Measurements from ENCODE around the gene ZBTB20. TPM values are rescaled to one million over a fixed set of nuclear protein-coding genes. Genes with fewer than 3 reads are reported as not detected.

Gene ZBTB20
- total and polyA plus RNA-seq, 2 of the 4 experiments (the other 2 are of a cell fraction): 0.75 to 14.7 TPM

GRCh38 chr3:114626751-114627150 lies 520.3 kb downstream of the ZBTB20 start:
- peak overlapping the region; percentile 37; the same call in 1 of the 2 replicates for H2AK5ac ChIP-seq (ENCODE audit: low read depth, low read length)
- in situ Hi-C loops (cut with MboI; ENCODE audit: low sequenced_read_pairs): no loop called here
- H2BK15ac ChIP-seq (ENCODE audit: low read depth, low read length): peak overlapping the region; percentile 90; the same call in 2 of the 3 replicates
- no peaks in the 10 kb centered on the region for H4K20me1 ChIP-seq (ENCODE audit: insufficient read depth, low read length)
- H3K36me3 ChIP-seq (ENCODE audit: control insufficient read depth, insufficient read depth, low read length): no peaks in the 10 kb centered on the region
- POLR2A ChIA-PET (ENCODE audit: unreplicated experiment): no interaction called here
- H3K4ac ChIP-seq (ENCODE audit: low read depth, low read length): peak overlapping the region; percentile 65; the same call in 1 of the 2 replicates
- peak overlapping the region; percentile 33 for H3K4me2 ChIP-seq (ENCODE audit: low read depth, low read length)
- H2AFZ ChIP-seq (replicated peaks; ENCODE audit: low read length, poor library complexity): no peak overlapping the region
- H2AK9ac ChIP-seq (replicated peaks; ENCODE audit: low read depth, low read length, poor library complexity): no peak overlapping the region
- H3K9me3 ChIP-seq (ENCODE audit: control insufficient read depth, insufficient read depth, low read length): no peaks in the 10 kb centered on the region
- peak overlapping the region; percentile 97 for H2BK5ac ChIP-seq (ENCODE audit: low read depth, low read length, poor library complexity, severe bottlenecking)
- peak overlapping the region; percentile 89; the same call in 1 of the 2 replicates for H3K23ac ChIP-seq (ENCODE audit: low read depth, low read length)
- H2BK20ac ChIP-seq (ENCODE audit: low read depth, low read length): peak overlapping the region; percentile 45; the same call in 1 of the 2 replicates
- peak overlapping the region; percentile 92 for H3K18ac ChIP-seq (ENCODE audit: low read depth, low read length)
- WGBS, 2 experiments (ENCODE audit: extremely low coverage in 2 of 2, insufficient read length in 1 of 2): 100% methylated on average over 1 of the region's 4 CpGs; no CpG with 5 or more reads in 1 of the 2 experiments
- peak overlapping the region; percentile 88 for H4K5ac ChIP-seq (ENCODE audit: low read depth, low read length)
- peak overlapping the region; percentile 43; the same call in 1 of the 2 replicates for H4K91ac ChIP-seq (ENCODE audit: insufficient read depth, low read depth, low read length)
- no peak overlapping the region for H3K56ac ChIP-seq (ENCODE audit: extremely low read depth, insufficient read depth, low read length)
- BruUV-seq (replicated peaks): no TSS peak
- intact Hi-C loops (cut with micrococcal nuclease): loop anchor here (2.0 kb wide), 1 partner anchor 18 kb away; no protein-coding TSS in a partner anchor
- ATAC-seq (ENCODE audit: low read depth) (no peak), DNase-seq (peak; percentile 34)
- H3K9me1 ChIP-seq (ENCODE audit: insufficient read depth, low read length): peaks cover 5% of the 10 kb centered on the region
- H3K79me1 ChIP-seq (ENCODE audit: low read depth in 1 of 2, low read length in 2 of 2): peaks cover 12 to 28% of the 10 kb centered on the region in 2 experiments
- H3K27ac ChIP-seq (ENCODE audit: insufficient read depth, low read length): peak overlapping the region; percentile 59; the same call in 1 of the 2 replicates
- H2BK120ac ChIP-seq (ENCODE audit: low read depth, low read length): peak overlapping the region; percentile 64
- CTCF ChIA-PET: no interaction called here
- no peaks in the 10 kb centered on the region for H3K27me3 ChIP-seq (ENCODE audit: control insufficient read depth, insufficient read depth, low read length)
- no peak overlapping the region for H3K9ac ChIP-seq (ENCODE audit: low read depth, low read length)
- peaks cover 12% of the 10 kb centered on the region for H3K4me1 ChIP-seq (ENCODE audit: control insufficient read depth, insufficient read depth, low read length)
- peak overlapping the region; percentile 53 to 73; a peak in 2 of 4 replicates for H4K8ac ChIP-seq (ENCODE audit: low read depth in 2 of 2, low read length in 2 of 2)
- H3K4me3 ChIP-seq (ENCODE audit: insufficient read depth, low read depth, low read length): no peak overlapping the region
- dilution Hi-C loops (cut with HindIII; ENCODE audit: low sequenced_read_pairs, unreplicated experiment): no loop called here
- H3K14ac ChIP-seq (replicated peaks; ENCODE audit: low read depth, low read length): peak overlapping the region; percentile 93
- no peak for TF ChIP-seq SMC3 (IDR thresholded peaks at IDR 0.05; ENCODE audit: low read depth, low read length)
- no peak for TF ChIP-seq CEBPB (IDR thresholded peaks at IDR 0.05; ENCODE audit: low read depth, low read length)
- TF ChIP-seq FOS (IDR thresholded peaks at IDR 0.05; ENCODE audit: low read depth, low read length): no peak
- TF ChIP-seq MAZ (IDR thresholded peaks at IDR 0.05; ENCODE audit: borderline replicate concordance, low read depth, low read length): no peak
- TF ChIP-seq RCOR1 (IDR thresholded peaks at IDR 0.05; ENCODE audit: insufficient replicate concordance, low read length): no peak
- no peak for TF ChIP-seq MXI1 (IDR thresholded peaks at IDR 0.05; ENCODE audit: borderline replicate concordance, low read depth, low read length)

Data from IMR-90 (cell line).